ENCODE measurements around the gene LRPPRC.
"Not testable (repeated sequence)": the region's sequence is repeated elsewhere in the genome, so short reads cannot be mapped to it uniquely, and the experiment has no call there.

LRPPRC gene

GRCh38 chr2:43977677-43978375, 18.0 kb downstream of the LRPPRC start:
- no peak for DNase-seq

DNA sequence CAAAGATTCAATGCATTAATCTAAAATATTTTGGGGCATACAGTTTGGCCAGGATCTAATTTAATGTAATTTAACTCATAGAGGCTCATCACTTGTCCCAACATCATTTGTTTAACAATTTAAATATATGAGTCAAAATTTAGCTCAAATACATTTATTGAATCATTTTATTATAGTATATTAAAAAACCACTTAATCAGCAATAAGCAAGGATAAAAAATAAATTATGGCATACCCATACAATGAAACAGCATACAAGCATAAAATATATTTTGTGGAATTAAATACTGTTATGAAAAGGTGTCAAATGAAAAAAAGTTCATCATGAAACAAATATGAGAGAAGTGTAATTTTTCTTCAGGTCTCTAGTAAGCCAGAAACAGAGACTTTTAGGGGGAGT, 34.9 kb downstream of the LRPPRC start:
- no peak for DNase-seq

DNA sequence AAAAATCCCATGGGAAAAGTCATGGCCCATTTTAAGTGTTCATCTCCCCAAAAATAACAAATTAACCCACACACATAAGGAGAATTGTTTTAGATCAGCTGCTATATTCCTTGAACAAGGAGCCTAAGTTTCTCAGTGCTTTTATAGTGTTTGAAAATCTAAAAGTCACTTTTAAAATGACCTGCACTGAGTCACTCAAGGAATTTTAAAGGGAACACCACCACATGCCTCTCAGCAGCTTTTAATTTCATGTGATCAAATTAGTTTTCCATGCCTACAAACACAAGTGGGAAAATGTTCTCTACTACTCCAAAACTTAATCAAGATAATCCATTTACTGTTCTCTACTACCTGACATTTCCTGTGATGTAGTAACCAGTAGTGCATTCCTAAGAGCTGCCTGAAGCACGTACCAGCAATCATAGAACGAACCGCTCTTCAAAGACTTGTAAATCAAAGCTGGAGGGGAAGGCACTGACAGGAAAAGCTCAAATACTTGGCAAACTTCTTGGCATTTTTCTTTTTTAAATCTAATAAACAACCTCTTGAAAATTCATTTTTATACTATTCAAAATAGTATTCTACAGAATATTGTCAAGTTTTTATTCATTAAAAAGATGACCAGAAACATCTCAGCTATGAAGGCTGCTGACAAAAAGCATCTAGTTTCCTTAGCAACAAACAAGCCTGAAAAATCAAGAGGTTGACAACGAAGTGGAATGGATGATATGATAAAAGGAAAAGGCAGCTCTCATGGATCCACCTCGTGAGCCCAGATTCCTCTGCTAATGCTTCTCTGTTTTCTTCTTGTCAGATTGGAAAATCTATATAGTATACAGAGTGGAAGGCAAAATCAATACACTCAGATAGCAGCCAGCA, 37.2 kb downstream of the LRPPRC start:
- DNase-seq = no peak

DNA sequence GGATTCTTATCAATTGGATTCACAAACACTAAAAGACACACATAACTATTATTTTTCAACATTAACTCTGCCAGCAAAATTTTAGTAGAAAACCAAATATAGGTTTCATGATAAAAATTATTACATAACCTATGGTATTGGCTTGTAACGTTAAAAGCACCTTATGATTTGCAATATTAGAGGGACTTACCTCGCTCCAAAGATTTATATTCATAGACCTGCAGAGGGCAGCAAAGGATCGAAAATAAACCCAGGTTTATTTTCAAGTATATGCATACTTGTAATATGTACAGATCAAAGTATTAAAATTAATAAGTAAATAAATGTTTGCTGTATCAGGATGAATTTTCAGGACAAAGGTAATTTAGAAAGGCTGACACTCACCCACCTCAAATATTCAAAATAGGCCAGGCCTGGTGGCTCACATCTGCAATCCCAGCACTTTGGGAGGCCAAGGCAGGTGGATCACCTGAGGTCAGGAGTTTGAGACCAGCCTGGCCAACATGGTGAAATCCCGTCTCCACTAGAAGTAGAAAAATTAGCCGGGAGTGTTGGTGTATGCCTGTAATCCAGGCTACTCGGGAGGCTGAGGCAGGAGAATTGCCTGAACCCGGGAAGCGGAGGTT, 45.3 kb downstream of the LRPPRC start:
- DNase-seq = no peak

GRCh38 chr2:43948370-43948769, 47.4 kb downstream of the LRPPRC start:
- DNase-seq = no peak

DNA sequence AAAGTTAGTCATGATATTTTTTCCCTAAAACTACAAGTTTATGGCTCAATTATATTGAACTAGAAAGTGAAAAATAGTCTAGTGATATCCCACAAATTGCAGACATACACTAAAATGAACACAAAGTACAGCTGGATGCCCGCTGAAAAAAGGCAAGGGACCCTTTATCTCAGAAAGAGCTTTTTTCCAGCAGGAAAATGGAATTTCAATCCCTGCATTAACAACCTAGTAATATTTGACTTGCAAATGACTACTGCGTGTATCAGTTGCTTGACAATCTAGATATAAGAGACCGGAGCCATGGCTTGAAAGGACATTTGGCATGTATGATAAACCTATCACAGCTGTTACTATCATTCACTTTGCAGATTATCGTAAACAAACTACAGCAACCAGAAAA, 49.1 kb downstream of the LRPPRC start:
- DNase-seq = no peak

- DNase-seq = no peak
These were observed 50.4 kb downstream of the LRPPRC start for GRCh38 chr2:43945439-43945838.

DNA sequence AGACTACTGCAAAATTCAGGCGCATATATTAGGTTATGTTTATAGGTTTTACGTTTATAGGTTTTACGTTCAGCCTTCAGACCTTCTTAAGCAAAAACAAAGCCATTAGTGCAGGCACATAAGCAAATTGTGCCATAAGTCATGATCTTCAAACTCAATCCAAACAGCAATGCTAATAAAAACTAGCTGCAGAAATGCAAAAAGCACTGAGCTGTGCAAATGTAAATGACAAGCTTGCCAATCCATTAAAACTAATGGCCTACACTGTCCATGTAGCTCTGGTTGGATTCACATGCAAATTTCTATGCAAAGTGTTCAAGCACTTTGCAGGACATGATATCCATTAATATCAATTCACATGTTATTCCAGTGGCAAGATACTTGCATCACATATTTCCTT, 50.9 kb downstream of the LRPPRC start:
- DNase-seq = no peak

DNA sequence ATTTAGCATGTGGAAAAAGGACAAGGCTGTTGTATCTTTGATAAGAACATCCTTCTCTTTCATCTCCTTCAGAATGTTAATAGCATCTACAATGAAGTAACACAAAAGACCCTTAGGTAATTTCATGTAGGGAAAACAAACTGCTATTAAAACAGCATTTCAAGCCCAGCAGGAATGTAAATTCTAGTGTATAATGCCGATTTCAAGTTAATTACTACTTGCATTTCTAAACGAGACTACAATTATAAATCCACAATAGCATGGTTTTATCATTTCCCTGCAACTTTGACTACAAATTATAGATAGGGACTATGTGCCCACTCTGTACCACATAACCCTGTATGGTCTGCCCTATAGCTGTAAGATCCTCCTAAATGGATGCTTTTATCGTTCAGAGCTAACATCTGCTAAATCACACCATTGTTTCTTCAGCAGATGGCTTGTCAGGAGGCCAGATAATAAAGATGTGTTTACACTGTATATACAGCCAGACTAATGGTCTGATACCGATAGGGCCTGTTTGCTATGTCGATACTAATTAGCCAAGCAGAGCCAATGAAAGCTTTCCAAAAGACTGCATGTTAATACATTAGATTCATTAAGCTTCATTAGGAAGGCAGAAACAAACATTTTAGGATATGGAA, 51.9 kb downstream of the LRPPRC start:
- no peak for DNase-seq

DNA sequence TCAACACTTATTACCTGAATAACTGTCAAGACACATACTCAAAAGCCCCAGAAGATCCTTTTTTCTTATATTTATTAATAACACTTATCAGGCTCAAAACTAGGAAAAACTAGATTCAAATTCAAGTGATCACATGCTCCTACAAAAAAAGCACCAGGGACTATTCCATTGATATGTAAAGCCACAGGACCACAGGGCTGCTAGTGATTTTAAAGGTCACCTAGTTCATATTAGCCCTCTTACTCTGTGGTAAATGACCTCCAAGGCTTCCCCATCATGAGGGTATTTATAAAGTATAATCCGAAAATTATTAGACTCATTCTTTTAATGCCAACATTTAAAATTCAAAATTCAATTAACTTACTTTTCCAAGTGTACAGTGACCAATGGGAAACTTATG, 52.5 kb downstream of the LRPPRC start:
- no peak for DNase-seq

GRCh38 chr2:43942881-43943280, 52.9 kb downstream of the LRPPRC start:
- DNase-seq = no peak

DNA sequence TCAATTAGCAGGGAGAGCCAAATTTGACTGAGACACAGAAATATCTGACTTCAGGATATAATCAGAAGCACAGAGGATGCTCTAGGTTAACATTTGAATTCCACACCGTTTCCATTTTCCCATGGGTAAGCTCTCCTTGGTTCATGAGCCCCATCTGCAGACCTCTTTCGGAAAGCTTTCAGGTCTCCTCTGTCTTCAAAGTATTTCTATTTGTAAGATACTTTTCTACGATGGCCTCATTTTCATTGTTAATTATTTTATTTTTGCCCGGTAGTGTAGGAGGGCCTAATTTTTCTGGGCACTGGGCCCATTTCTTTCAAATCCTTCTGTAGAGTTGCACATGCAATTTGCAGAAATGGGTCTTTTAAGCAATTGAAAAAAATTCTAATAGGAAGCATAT, 53.8 kb downstream of the LRPPRC start:
- DNase-seq = no peak

- no peak for DNase-seq
These were observed 54.4 kb downstream of the LRPPRC start for GRCh38 chr2:43941359-43941758.

- no peak for DNase-seq
These were observed 56.0 kb downstream of the LRPPRC start for GRCh38 chr2:43939695-43940256.

GRCh38 chr2:43937269-43937820, 58.4 kb downstream of the LRPPRC start:
- no peak for DNase-seq

DNA sequence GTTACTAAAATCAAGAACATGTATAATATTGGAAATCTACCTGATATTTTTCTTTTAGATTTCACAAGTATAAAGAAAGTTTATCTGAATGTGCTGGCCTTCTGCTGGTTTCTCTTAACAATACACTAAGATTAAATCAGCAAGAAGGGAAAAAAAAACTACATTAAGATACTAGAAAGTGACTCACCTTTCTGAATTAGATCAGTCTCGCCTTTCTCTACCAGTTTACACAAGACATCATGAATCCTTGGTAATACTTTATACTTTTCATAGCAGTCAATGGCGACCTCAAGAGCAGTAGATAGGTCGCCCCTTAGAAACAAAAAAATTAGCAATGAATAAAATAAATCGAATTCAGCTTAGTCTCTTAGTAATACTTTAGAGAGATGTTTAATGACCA, 61.2 kb downstream of the LRPPRC start:
- no peak for DNase-seq

- DNase-seq = no peak
These were observed 64.5 kb downstream of the LRPPRC start for GRCh38 chr2:43931293-43931692.

DNA sequence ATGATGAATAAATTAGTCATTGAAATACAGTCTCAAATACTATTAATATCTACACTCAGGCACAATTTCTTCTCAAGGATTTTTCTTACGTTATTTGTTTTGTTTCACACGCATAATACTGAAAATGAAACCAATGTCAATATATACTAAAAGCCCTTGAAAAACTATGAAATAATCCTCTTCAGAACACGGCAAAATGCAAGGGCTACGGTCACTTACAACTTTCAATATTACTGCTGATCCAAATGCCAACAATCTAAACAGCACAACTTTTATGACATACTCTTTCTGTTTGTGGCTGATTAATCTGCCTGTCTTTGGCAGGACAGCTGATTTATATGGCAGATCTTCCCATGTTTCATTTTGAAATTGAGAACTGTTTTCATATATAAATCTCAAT, 68.3 kb downstream of the LRPPRC start:
- no peak for DNase-seq

- no peak for DNase-seq
These were observed 70.4 kb downstream of the LRPPRC start for GRCh38 chr2:43925431-43925830.

GRCh38 chr2:43924463-43924862, 71.3 kb downstream of the LRPPRC start:
- DNase-seq = no peak

DNA sequence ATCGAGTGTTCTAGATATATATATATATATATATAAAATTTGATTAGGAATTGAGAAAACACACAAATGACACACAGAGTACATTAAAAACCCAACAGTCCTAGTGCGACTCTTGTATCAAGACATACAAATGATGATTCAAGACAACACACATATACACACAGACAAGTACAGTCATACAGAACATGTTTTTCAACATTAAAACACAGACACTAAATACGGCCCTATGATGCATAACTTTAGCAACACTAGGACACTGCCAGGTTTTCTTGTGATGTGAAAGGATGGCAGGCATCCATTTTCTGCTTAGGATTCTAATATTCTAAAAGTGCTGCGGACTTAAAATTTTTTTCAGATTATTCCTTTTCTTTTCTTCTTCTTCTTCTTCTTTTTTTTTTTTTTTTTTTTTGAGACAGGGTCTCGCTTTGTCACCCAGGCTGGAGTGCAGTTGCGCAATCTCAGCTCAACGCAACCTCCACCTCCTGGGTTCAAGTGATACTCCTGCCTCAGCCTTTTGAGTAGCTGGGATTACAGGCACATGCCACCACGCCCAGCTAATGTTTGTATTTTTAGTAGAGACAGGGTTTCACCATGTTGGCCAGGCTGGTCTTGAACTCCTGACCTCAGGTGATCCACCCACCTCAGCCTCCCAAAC, 84.5 kb downstream of the LRPPRC start:
- DNase-seq = not testable (repeated sequence)

- DNase-seq = no peak
These were observed 89.2 kb downstream of the LRPPRC start for GRCh38 chr2:43906448-43907109.
